ENCODE measurements around the gene UBR4. TPM values are rescaled to one million over a fixed set of nuclear protein-coding genes. Genes with fewer than 3 reads are reported as not detected.
"Not testable (repeated sequence)": the region's sequence is repeated elsewhere in the genome, so short reads cannot be mapped to it uniquely, and the experiment has no call there.

Gene UBR4
- total RNA-seq, result 100 to 1,000 TPM; 193 to 292 (median 229) TPM

DNA sequence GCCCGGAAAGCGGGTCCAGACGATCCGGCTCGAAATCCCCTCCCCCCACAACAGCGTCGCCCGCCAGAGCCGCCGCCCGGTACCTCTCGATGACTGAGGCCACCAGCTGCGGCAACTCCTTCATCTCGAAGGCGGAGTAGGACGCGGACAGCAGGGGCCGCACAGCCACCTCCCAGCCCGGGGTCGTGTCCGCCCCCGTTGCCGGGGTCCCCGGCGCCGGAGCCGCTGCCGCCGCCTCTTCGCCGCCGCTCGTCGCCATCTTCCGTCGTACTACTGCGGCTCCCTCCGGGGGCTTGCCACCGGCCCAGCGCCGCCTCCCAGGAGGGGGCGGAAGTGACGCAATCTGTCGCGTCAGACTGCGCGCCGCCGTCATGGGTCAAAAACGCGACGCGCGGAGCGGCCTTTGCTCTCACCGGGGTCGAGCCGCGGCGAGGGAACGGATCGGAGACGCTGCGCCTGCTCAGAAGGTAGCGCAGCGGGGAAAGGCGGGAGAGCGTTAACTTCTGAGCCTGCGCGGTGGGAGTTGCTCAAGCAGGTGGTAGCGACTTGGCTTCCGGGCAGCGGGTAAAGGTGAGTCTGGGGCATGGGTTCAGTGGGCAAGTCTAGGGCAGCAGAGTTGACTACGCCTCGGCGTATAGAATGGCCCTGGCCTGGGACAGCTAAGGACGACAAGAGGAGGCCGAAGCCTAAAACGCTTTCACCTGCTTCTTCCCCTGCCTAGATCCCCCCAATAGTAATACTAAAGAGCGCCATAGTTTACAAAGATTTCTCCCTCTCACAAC lies at the start of gene UBR4:
Gene UBR4 (minus strand): TSS at position 277 of the 782 bp plus-strand sequence. CDS start 18 bp downstream, at position 259.
- peak; percentile 94 to 98 (median 97) for DNase-seq
- H3K27ac ChIP-seq, result peak within 1 kb of the TSS; percentile 90 to 97 (median 95)
- H3K27me3 ChIP-seq, result no peaks in the 10 kb centered on the region
- H3K9me3 ChIP-seq, result no peaks in the 10 kb centered on the region
- peak within 1 kb of the TSS; percentile 82 to 96 (median 89) for H3K4me3 ChIP-seq
- peaks cover 0 to 56% (median 5%) of the 10 kb centered on the region in 4 donors for H3K4me1 ChIP-seq
- TF ChIP-seq, protein P1, sequence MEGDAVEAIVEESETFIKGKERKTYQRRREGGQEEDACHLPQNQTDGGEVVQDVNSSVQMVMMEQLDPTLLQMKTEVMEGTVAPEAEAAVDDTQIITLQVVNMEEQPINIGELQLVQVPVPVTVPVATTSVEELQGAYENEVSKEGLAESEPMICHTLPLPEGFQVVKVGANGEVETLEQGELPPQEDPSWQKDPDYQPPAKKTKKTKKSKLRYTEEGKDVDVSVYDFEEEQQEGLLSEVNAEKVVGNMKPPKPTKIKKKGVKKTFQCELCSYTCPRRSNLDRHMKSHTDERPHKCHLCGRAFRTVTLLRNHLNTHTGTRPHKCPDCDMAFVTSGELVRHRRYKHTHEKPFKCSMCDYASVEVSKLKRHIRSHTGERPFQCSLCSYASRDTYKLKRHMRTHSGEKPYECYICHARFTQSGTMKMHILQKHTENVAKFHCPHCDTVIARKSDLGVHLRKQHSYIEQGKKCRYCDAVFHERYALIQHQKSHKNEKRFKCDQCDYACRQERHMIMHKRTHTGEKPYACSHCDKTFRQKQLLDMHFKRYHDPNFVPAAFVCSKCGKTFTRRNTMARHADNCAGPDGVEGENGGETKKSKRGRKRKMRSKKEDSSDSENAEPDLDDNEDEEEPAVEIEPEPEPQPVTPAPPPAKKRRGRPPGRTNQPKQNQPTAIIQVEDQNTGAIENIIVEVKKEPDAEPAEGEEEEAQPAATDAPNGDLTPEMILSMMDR (IDR thresholded peaks at IDR 0.05), result peak in 2 of 6 experiments; percentile 14 to 17
- peak; percentile 84 to 95 for TF ChIP-seq POLR2A (IDR thresholded peaks at IDR 0.05)
- peaks cover 0 to 3% (median 0%) of the 10 kb centered on the region in 3 donors for H3K36me3 ChIP-seq

DNA sequence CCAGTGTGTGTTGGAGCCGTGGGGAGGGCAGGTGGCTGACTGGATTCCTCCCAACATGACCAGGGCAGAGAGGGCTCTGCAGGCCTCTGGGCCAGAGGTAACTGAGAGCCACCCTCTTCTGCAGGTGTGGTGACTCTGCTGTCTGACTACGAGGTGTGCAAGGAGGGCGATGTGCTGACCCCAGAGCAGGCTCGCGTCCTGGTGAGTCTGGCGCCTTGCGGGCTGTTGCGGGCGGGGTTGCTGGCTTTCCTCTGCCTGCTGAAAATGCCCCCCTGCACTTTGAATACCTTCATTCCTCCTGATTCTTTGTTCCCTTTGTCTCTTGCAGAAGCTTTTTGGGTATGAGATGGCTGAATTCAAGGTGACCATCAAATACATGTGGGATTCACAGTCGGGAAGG lies 48.3 kb upstream of the UBR4 start:
- no peak overlapping the region for H3K27ac ChIP-seq
- H3K4me3 ChIP-seq, result no peak overlapping the region
- TF ChIP-seq, protein P1 (IDR thresholded peaks at IDR 0.05), result no peak
- no peak for TF ChIP-seq POLR2A (IDR thresholded peaks at IDR 0.05)
- no peak for DNase-seq
- H3K36me3 ChIP-seq, result peaks cover 0 to 70% (median 0%) of the 10 kb centered on the region in 3 donors
- H3K4me1 ChIP-seq, result peaks cover 0 to 8% (median 0%) of the 10 kb centered on the region in 4 donors
- H3K27me3 ChIP-seq, result no peaks in the 10 kb centered on the region
- no peaks in the 10 kb centered on the region for H3K9me3 ChIP-seq

DNA sequence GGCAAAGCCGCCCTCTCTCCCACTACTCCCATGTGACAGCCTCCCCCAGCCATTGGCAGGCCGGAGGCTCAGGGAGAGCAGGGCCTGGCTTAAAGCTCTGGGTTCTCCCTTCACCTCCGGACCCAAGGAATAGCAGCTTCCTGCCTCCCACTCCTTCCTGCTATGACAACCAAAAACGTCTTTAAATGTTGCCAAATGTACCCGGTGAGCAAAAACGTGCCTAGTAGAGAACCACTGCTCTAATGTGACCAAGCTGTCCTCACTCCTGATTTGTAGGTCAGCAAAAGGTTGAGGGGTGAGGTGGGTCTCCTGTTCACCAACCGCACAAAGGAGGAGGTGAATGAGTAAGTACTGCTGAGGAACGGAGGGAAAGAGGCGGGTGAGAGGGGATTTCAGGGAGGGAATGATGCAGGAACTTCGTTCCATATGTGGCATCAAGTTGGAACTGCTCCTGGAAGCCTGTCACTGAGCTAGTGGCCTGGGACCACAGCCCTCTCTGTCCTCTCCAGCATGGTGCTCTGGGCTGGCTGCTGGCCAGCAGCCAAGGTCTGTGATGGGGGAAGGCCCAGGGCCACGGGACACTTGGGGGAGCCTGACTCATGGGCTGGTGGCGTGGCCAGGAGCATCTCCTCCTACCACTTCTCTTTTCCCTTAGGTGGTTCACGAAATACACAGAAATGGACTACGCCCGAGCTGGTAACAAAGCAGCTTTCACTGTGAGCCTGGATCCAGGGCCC lies 47.3 kb upstream of the UBR4 start:
- no peak overlapping the region for H3K27ac ChIP-seq
- no peak for TF ChIP-seq POLR2A (IDR thresholded peaks at IDR 0.05)
- TF ChIP-seq, protein P1 (IDR thresholded peaks at IDR 0.05), result no peak
- peaks cover 0 to 63% (median 0%) of the 10 kb centered on the region in 3 donors for H3K36me3 ChIP-seq

DNA sequence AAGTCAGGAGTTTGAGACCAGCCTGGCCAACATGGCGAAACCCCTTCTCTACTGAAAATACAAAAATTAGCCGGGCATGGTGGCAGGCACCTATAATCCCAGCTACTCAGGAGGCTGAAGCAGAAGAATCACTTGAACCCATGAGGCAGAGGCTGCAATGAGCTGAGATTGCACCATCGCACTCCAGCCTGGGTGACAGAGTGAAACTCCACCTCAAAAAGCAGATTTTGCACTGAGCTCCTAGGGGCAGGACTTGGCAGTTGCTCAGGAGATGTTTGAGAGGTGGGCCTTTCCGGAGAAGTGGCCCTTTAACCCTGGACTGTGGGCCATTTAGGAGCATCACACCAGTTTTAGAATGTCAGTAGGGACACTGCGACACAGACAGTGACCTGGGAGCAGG lies 46.2 kb upstream of the UBR4 start:
- Histone ChIP-seq H3K4me1 (peaks cover 0 to 22% (median 6%) of the 10 kb centered on the region in 4 donors), H3K36me3 (peaks cover 0 to 58% (median 0%) of the 10 kb centered on the region in 3 donors)
- not testable (repeated sequence) for DNase-seq, H3K27ac ChIP-seq, H3K27me3 ChIP-seq, H3K4me3 ChIP-seq, H3K9me3 ChIP-seq

More for the DNA sequence above, 47.3 kb upstream of the UBR4 start:
- Histone ChIP-seq H3K9me3 (no peaks in the 10 kb centered on the region), H3K4me1 (peaks cover 0 to 18% (median 4%) of the 10 kb centered on the region in 4 donors), H3K4me3 (no peak overlapping the region), H3K27me3 (no peaks in the 10 kb centered on the region)
- no peak for DNase-seq

DNA sequence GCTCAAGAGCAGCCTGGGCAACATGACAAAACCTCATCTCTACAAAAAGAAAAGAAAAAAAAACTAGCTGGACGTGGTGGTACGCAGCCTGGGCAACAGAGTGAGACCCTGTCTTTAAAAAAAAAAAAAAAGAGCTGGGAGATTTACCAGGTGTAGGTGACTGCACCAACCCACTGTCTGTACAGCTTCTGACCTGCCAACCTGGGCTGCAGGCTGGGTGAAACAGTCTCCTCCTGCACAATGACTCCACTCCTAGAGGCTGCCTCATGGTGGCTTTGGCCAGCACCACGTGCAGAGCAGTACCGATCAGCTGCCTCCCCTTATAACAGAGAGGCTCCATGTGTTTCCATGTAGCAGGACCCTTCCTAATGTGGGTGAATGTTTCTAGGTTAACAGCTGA lies 45.2 kb upstream of the UBR4 start:
- Histone ChIP-seq H3K4me1 (peaks cover 2 to 30% (median 9%) of the 10 kb centered on the region in 4 donors), H3K9me3 (no peaks in the 10 kb centered on the region), H3K36me3 (peaks cover 0 to 50% (median 0%) of the 10 kb centered on the region in 3 donors), H3K27ac (no peak overlapping the region), H3K4me3 (no peak overlapping the region), H3K27me3 (no peaks in the 10 kb centered on the region)
- no peak for DNase-seq
- TF ChIP-seq, protein P1 (IDR thresholded peaks at IDR 0.05), result no peak
- TF ChIP-seq POLR2A (IDR thresholded peaks at IDR 0.05), result no peak

DNA sequence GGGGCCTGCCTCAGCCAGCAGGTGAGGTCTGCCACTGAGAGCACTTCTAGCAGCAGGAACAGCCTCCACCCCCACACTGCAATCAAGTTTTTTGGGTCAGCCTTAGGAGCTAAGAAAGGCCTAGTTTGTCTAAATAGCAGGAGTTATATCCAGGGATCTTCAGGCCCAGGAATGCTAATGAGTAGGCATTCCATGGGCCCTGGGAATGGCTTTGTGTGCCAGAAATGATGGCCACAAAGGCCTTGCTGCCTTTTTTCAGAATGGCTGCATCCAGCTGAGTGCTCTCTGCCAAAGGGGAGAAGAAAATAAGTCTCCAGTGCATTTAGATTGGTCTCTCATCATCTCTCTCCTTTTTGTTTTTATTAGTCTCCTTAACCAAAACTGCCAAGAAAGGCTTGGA lies 44.4 kb upstream of the UBR4 start:
- Histone ChIP-seq H3K27me3 (no peaks in the 10 kb centered on the region), H3K36me3 (peaks cover 0 to 45% (median 0%) of the 10 kb centered on the region in 3 donors), H3K4me1 (peaks cover 2 to 31% (median 9%) of the 10 kb centered on the region in 4 donors), H3K27ac (no peak overlapping the region), H3K9me3 (no peaks in the 10 kb centered on the region), H3K4me3 (no peak overlapping the region)
- TF ChIP-seq, protein P1 (IDR thresholded peaks at IDR 0.05), result no peak
- TF ChIP-seq POLR2A (IDR thresholded peaks at IDR 0.05), result no peak
- no peak for DNase-seq

Data from Peyer's patch (tissue), 4 donors.